ENCODE measurements around the gene TELO2. TPM values are rescaled to one million over a fixed set of nuclear protein-coding genes. Genes with fewer than 3 reads are reported as not detected.

TELO2 gene
- 21.2 and 48.7 TPM in 2 replicates for total RNA-seq (2014; rRNA removed; shearing (Covaris generic); ENCODE audit: low replicate concordance)

GRCh38 chr16:1492923-1493745 is at the start of gene TELO2:
TSS of gene TELO2 (plus strand) at chr16:1493360. CDS start at chr16:1494282, 922 bp downstream.
- peak; percentile 75 for DNase-seq
- Histone ChIP-seq H3K27me3 (no peaks in the 10 kb centered on the region), H3K9me3 (no peaks in the 10 kb centered on the region), H3K36me3 (peaks cover 40% of the 10 kb centered on the region), H3K4me3 (peak within 1 kb of the TSS; percentile 99)

- Histone ChIP-seq H3K9me3 (no peaks in the 10 kb centered on the region), H3K36me3 (no peaks in the 10 kb centered on the region), H3K27me3 (no peaks in the 10 kb centered on the region), H3K4me3 (no peak overlapping the region)
- no peak for DNase-seq
Observed at GRCh38 chr16:1443403-1443973, 49.7 kb upstream of the TELO2 start.

GRCh38 chr16:1443980-1444729 is 49.0 kb upstream of the TELO2 start, which contains the start of gene CCDC154:
TSS of gene CCDC154 (minus strand) at chr16:1444556. CDS start at chr16:1444322, 234 bp downstream.
- Histone ChIP-seq H3K36me3 (no peaks in the 10 kb centered on the region), H3K4me3 (no peak within 1 kb of the TSS), H3K9me3 (no peaks in the 10 kb centered on the region), H3K27me3 (no peaks in the 10 kb centered on the region)
- DNase-seq, result no peak

DNA sequence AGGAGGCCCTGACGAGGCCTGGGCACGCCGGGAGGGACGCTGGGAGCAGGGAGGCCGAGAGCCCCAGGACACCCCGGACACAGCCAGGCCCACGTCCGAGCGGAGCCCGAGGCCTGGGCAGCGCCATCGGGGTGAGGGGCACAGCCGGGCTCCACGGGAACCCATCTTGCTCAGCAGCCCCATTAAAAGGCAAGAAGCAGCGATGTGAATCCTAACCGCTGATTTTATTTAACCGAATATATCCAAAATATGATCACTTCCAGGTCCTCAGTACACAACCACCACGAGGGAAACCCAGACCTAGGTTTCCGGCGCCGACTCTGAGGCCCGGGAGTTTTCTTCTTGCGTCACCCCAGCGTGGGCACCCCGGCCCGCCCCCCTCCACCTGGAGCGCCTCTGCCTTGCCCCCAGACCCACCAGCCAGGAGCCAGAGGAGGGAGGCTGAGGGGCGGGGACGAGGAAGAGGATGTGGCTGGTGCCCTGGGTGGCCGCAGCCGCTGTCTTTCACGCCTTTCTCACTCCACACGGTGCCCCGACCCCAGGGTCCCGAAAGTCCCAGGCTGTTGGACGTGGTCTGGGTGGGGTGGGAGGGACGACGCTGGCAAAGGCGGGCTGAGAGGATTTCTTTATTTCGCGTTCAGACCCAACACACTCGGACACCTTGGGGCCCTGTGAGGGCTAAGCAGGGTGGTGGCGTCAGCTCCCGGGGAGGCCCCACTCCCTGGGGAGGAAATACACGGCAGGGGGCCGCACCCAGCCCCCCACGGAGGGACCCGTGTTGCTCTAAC is 48.2 kb upstream of the TELO2 start:
- Histone ChIP-seq H3K36me3 (no peaks in the 10 kb centered on the region), H3K27me3 (no peaks in the 10 kb centered on the region), H3K4me3 (no peak overlapping the region), H3K9me3 (no peaks in the 10 kb centered on the region)
- DNase-seq, result no peak

- H3K9me3 ChIP-seq, result no peaks in the 10 kb centered on the region
- no peaks in the 10 kb centered on the region for H3K27me3 ChIP-seq
- no peak for DNase-seq
- H3K4me3 ChIP-seq, result no peak overlapping the region
- H3K36me3 ChIP-seq, result no peaks in the 10 kb centered on the region
Observed at GRCh38 chr16:1445518-1446203, 47.5 kb upstream of the TELO2 start.

GRCh38 chr16:1446296-1447080 is 46.7 kb upstream of the TELO2 start:
- Histone ChIP-seq H3K27me3 (no peaks in the 10 kb centered on the region), H3K36me3 (no peaks in the 10 kb centered on the region; the same call in 1 of the 2 replicates), H3K4me3 (no peak overlapping the region), H3K9me3 (no peaks in the 10 kb centered on the region)
- no peak for DNase-seq

DNA sequence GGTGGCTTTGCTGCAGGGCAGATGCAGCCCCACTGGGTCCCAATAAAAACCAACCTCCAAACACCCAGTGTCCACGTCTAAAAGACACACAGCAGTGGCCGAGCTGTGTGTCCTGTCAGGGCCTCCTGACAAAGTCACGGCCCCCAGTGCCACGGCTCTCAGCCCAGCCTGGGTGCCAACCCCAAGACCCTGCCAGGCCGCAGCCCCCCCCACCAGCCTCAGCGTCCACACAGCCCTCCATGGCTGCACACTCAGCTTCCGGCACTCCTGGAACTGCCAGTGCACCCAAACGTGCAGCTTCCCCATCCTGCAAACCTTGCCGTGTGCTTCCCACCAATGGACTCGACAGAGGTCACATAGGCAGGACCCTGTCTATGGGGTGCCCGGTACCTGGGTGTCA is 45.2 kb upstream of the TELO2 start:
- Histone ChIP-seq H3K4me3 (no peak overlapping the region), H3K27me3 (no peaks in the 10 kb centered on the region), H3K36me3 (no peaks in the 10 kb centered on the region; the same call in 1 of the 2 replicates), H3K9me3 (no peaks in the 10 kb centered on the region)
- no peak for DNase-seq

DNA sequence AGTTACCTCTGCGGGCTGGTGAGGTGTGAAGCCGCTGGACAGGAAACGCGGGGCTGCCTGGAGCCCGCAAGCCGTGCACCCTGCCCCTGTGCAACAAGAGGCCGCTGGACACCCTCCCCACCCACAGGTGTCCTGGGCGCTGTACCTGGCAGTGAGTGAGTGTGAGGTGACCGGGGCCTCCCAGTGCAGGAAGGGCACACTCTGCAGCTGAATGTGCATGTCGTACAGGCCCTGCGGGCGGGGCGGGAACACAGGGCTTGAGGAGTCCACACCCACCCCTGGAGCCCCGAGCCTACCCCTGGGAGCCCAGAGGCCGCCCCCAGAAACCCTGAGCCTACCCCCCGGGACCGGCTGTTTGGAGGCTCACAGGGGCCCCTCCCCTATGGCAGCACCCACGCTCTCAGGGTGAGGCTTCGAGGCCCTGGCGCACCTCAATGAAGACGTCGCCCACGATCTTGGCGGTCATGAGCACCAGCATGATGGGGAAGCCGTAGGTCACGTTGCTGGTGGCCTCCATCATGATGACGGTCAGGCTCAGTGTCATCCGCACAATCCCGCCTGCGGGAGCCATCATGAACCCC is 44.5 kb upstream of the TELO2 start:
- H3K27me3 ChIP-seq, result no peaks in the 10 kb centered on the region
- peaks cover 3% of the 10 kb centered on the region; the same call in 1 of the 2 replicates for H3K36me3 ChIP-seq

GRCh38 chr16:1449201-1449788 is 43.9 kb upstream of the TELO2 start:
- no peak for DNase-seq
- no peaks in the 10 kb centered on the region for H3K9me3 ChIP-seq
- H3K27me3 ChIP-seq, result no peaks in the 10 kb centered on the region
- H3K4me3 ChIP-seq, result no peak overlapping the region
- H3K36me3 ChIP-seq, result peaks cover 5% of the 10 kb centered on the region; the same call in 1 of the 2 replicates

More for the DNA sequence above, 44.5 kb upstream of the TELO2 start:
- Histone ChIP-seq H3K9me3 (no peaks in the 10 kb centered on the region), H3K4me3 (no peak overlapping the region)
- DNase-seq, result no peak

DNA sequence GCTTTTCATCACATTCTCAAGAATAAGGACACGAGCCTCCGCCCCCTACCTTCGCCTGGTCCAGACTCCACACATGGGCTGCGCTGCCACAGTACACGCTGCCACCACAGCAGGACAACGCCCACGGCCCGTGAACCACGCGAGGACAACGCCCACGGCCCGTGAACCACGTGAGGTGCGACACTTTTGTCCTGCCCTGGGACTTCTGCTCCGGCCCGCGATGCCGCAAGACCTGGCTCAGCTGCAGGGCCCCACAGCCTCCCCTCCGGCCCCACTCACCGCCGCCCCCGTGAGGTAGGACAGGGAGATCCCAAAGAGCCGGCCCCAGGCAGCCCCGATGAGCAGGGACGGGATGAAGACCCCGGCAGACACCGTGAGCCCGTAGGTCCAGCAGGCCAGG is 42.9 kb upstream of the TELO2 start:
- Histone ChIP-seq H3K36me3 (peaks cover 5% of the 10 kb centered on the region; the same call in 1 of the 2 replicates), H3K27me3 (no peaks in the 10 kb centered on the region), H3K4me3 (no peak overlapping the region), H3K9me3 (no peaks in the 10 kb centered on the region)
- no peak for DNase-seq

GRCh38 chr16:1450841-1451240 is 42.3 kb upstream of the TELO2 start:
- no peak for DNase-seq
- no peaks in the 10 kb centered on the region for H3K27me3 ChIP-seq
- H3K9me3 ChIP-seq, result no peaks in the 10 kb centered on the region
- H3K36me3 ChIP-seq, result peaks cover 5% of the 10 kb centered on the region; the same call in 1 of the 2 replicates
- H3K4me3 ChIP-seq, result no peak overlapping the region

GRCh38 chr16:1451702-1452392 is 41.3 kb upstream of the TELO2 start:
- no peak overlapping the region for H3K4me3 ChIP-seq
- H3K27me3 ChIP-seq, result no peaks in the 10 kb centered on the region
- no peak for DNase-seq
- no peaks in the 10 kb centered on the region for H3K9me3 ChIP-seq
- peaks cover 5% of the 10 kb centered on the region; the same call in 1 of the 2 replicates for H3K36me3 ChIP-seq

DNA sequence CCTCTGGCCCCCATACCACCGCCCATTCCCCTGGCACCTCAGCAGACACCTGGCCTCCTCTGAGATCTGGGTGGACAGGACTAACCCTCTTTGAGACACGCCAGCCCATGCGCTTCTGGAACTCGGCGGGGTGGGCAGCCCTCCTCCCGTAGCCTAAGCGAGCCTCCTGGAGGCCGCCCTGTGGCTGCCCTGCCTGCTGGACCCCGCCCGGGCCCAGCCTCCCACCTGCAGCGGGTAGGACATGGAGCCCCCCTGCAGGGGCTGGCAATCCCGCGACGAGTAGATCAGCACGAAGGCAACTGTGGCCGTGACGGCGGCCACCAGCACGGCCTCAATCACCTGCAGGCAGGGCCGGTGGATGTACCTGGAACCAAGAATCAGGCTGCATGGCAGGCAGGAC is 40.6 kb upstream of the TELO2 start:
- H3K36me3 ChIP-seq, result peaks cover 5% of the 10 kb centered on the region; the same call in 1 of the 2 replicates
- H3K27me3 ChIP-seq, result no peaks in the 10 kb centered on the region
- DNase-seq, result no peak
- no peaks in the 10 kb centered on the region for H3K9me3 ChIP-seq
- H3K4me3 ChIP-seq, result no peak overlapping the region

- Histone ChIP-seq H3K36me3 (peaks cover 5% of the 10 kb centered on the region; the same call in 1 of the 2 replicates), H3K27me3 (no peaks in the 10 kb centered on the region), H3K9me3 (no peaks in the 10 kb centered on the region), H3K4me3 (no peak overlapping the region)
- DNase-seq, result no peak
Observed at GRCh38 chr16:1453316-1453715, 39.8 kb upstream of the TELO2 start.
